Measurements from ENCODE around the gene CRIP1. TPM values are rescaled to one million over a fixed set of nuclear protein-coding genes. Genes with fewer than 3 reads are reported as not detected.

CRIP1 gene
- total and polyA plus RNA-seq, 8 donors: 3.5 to 149 (median 60.1) TPM; not detected in 1

DNA sequence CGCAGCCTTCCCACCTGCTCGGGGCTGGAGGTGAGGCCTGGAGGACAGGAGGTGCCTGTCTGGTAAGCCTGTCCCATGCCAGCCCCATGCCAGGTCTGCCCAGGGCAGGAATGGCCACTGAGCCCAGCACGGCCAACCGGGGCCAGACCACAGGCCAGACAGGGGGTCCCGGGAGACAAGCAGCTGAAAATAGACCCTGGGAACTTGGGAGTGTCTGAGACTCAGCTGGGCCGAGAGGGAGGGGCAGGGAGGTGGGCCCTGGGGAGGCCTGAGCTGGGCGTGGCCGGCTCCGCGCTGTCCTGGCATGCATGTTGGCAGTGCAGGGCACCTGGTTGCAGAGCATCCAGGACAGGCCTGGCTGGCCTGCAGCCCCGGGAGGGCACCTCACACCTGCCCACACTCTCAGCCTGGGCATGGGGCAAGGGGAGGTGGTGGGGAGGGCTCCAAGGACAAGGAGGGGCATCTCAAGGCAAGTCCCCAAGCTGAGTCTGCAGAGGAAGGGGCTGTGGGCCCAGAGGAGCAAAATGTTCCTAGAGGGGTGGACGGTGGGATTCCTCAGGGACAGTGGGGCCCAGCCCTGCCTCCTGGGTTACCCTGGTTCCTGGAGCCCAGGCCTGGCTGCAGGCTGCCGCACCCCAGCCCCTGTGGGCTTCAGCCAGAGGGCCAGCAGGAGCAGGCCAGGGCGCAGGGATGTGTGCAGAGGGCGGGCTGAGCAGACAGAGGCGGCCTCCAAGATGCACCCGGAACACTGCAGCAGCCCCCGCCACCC is 3.2 kb upstream of the CRIP1 start:
- Histone ChIP-seq H3K4me3 (no peak overlapping the region), H3K27ac (peak overlapping the region; percentile 48 to 95 (median 91)), H3K36me3 (peaks cover 0 to 14% (median 4%) of the 10 kb centered on the region in 4 donors), H3K9me3 (no peaks in the 10 kb centered on the region), H3K4me1 (peaks cover 71 to 98% (median 83%) of the 10 kb centered on the region in 4 donors), H3K27me3 (peaks cover 0 to 65% (median 15%) of the 10 kb centered on the region in 3 donors)
- TF ChIP-seq EP300 (IDR thresholded peaks at IDR 0.05) (no peak), POLR2A (IDR thresholded peaks at IDR 0.05) (no peak), POLR2AphosphoS5 (IDR thresholded peaks at IDR 0.05) (no peak)
- TF ChIP-seq, protein P1, sequence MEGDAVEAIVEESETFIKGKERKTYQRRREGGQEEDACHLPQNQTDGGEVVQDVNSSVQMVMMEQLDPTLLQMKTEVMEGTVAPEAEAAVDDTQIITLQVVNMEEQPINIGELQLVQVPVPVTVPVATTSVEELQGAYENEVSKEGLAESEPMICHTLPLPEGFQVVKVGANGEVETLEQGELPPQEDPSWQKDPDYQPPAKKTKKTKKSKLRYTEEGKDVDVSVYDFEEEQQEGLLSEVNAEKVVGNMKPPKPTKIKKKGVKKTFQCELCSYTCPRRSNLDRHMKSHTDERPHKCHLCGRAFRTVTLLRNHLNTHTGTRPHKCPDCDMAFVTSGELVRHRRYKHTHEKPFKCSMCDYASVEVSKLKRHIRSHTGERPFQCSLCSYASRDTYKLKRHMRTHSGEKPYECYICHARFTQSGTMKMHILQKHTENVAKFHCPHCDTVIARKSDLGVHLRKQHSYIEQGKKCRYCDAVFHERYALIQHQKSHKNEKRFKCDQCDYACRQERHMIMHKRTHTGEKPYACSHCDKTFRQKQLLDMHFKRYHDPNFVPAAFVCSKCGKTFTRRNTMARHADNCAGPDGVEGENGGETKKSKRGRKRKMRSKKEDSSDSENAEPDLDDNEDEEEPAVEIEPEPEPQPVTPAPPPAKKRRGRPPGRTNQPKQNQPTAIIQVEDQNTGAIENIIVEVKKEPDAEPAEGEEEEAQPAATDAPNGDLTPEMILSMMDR (IDR thresholded peaks at IDR 0.05): no peak
- intact Hi-C loops (cut with DNase I; ENCODE audit: low total_unique reads): no loop called here
- DNase-seq: peak in 1 of 2 donors; percentile 71
- 46 to 85% (median 55%) methylated on average over 14 to 18 of the region's 18 CpGs for WGBS, 5 donors

DNA sequence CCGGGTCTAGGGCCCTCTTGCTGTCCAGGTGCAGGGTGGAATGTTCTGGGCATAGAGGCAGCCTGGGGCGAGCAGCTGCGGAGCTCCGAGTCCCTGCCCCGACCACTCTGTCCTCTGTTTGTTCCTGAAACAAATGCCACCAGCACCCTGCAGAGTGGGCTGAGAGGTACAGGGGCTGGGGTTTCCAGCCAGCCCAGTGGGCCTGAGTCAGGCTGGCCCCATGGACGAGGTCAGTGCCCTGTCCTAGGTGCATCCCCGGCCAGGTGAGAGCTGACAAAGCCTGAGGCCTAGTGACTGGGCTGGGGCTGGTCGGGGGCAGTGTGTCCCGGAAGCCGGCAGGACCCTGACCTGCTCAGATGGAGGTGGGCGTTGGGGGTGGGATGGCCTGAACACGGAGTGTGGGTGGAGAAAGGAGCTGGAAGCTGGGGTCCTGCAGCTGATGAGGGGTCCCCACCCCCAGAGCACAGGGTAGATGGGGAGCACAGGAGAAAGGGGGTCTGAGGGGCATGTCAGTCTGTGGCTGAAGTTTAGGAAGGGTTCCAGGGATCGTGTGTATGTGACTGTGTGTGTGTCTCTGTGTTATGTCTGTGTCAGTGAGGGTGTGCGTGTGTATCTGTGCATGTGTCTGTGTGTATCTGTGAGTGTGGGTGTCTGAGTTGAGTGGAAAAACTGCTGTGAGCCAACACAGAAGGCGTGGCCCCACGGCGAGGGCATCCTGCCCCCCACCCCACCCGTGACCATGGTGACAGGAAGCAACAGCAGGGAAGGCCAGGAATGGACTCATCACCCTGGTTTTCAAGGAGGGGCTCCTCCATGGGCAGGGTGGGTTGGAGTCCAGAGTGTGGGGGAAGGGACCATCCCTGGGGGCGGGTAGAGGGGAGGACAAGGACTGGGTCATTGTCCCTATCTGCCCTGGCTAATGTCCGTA is 2.4 kb upstream of the CRIP1 start:
- peaks cover 0 to 62% (median 10%) of the 10 kb centered on the region in 3 donors for H3K27me3 ChIP-seq
- H3K4me3 ChIP-seq: no peak overlapping the region
- TF ChIP-seq, protein P1 (IDR thresholded peaks at IDR 0.05): no peak
- H3K9me3 ChIP-seq: no peaks in the 10 kb centered on the region
- peak in 1 of 2 donors; percentile 79 for DNase-seq
- 64 to 75% (median 72%) methylated on average over 19 to 20 of the region's 20 CpGs for WGBS, 5 donors
- intact Hi-C loops (cut with DNase I; ENCODE audit: low total_unique reads): no loop called here
- H3K27ac ChIP-seq: peak overlapping the region in 2 of 5 donors; percentile 91 to 95
- H3K36me3 ChIP-seq: peaks cover 0 to 6% (median 2%) of the 10 kb centered on the region in 4 donors
- H3K4me1 ChIP-seq: peaks cover 79 to 99% (median 88%) of the 10 kb centered on the region in 4 donors

DNA sequence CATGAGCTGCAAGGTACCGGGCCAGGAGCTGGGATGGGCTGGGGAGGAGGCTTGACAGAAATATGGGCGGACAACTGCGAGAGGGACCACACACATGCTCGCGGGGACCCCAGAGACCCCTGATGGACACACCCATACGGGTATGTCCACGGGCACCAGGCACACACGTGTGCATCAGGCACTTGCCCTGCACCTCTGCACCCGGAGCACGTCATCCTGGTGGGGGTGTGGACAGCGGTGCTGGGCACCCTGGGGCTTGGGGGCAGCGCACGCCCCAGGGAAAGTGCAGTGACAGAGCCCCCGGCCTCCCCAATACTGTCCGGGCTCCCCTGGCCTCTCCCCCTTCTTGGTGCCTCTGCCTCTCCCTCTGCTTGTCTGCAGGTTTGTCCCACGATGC is 1.7 kb upstream of the CRIP1 start:
- no peak for TF ChIP-seq POLR2AphosphoS5 (IDR thresholded peaks at IDR 0.05)
- TF ChIP-seq, protein P1 (IDR thresholded peaks at IDR 0.05): no peak
- TF ChIP-seq POLR2A (IDR thresholded peaks at IDR 0.05): no peak
- no peak for TF ChIP-seq EP300 (IDR thresholded peaks at IDR 0.05)
- no peak overlapping the region for H3K4me3 ChIP-seq
- no peaks in the 10 kb centered on the region for H3K36me3 ChIP-seq
- peaks cover 86 to 99% (median 94%) of the 10 kb centered on the region in 4 donors for H3K4me1 ChIP-seq
- peaks cover 0 to 55% (median 10%) of the 10 kb centered on the region in 3 donors for H3K27me3 ChIP-seq
- H3K9me3 ChIP-seq: no peaks in the 10 kb centered on the region
- 87 to 90% (median 88%) methylated on average over 11 to 16 of the region's 16 CpGs for WGBS, 5 donors
- intact Hi-C loops (cut with DNase I; ENCODE audit: low total_unique reads): no loop called here
- H3K27ac ChIP-seq: peak overlapping the region in 1 of 5 donors; percentile 95
- no peak for DNase-seq

DNA sequence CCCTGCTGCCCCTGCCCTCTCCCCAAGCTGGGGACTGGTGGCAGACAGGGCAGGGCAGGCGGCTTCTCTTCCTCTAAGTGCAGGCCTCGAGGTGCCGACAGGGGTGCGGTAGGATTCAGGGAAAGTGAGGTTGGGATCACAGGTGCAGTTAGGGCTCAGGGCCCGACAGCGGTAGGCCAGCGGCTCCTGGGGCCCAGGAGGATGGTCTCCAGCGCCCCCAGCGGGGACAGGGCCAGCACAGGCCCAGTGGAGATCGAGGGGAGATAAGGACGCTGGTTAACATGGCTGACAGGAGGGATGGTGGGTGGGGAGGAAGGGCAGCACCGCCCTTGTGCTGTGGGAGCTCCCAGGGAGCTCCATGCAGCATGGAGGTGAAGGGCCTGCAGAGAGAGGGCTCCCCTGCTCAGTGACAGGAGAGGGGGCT is 935 bp upstream of the CRIP1 start:
- Histone ChIP-seq H3K27me3 (peaks cover 0 to 49% (median 10%) of the 10 kb centered on the region in 3 donors), H3K4me3 (peak overlapping the region in 3 of 4 donors; percentile 46 to 91 (median 84)), H3K36me3 (no peaks in the 10 kb centered on the region), H3K27ac (peak overlapping the region; percentile 13 to 97 (median 82)), H3K9me3 (no peaks in the 10 kb centered on the region), H3K4me1 (peaks cover 82 to 96% (median 91%) of the 10 kb centered on the region in 4 donors)
- intact Hi-C loops (cut with DNase I; ENCODE audit: low total_unique reads): no loop called here
- DNase-seq: peak in 1 of 2 donors; percentile 84
- WGBS, 5 donors: 27 to 46% (median 35%) methylated on average over 11 to 12 of the region's 12 CpGs
- TF ChIP-seq POLR2A (IDR thresholded peaks at IDR 0.05) (no peak), EP300 (IDR thresholded peaks at IDR 0.05) (no peak), POLR2AphosphoS5 (IDR thresholded peaks at IDR 0.05) (no peak)
- TF ChIP-seq, protein P1 (IDR thresholded peaks at IDR 0.05): no peak

All from stomach (tissue), 9 donors.